Prostate gland (tissue), 2 donors: Measurements from ENCODE around the gene PHLDA3.

ENCODE experiments used
- POLR2AphosphoS5 ChIP-seq: sonication (generic); formaldehyde crosslinking; IDR thresholded peaks from one replicate; pipeline ENCODE4 v1.6.1; 2017; ENCODE audit warnings: antibody characterized with exemption
- TF ChIP-seq, protein P1 (sequence below), 4 experiments: fragments of 200-600 bp in 2 of 4; fragments of 450-650 bp in 2 of 4; sonication (generic) in 2 of 4; IDR thresholded peaks; 1 replicate in 3 of 4; 2 replicates in 1 of 4; pipeline ENCODE4 v1.5.1; 2016 to 2019; ENCODE audit warnings: antibody characterized with exemption in 4 of 4, mild to moderate bottlenecking in 2 of 4, moderate library complexity in 2 of 4

DNA sequence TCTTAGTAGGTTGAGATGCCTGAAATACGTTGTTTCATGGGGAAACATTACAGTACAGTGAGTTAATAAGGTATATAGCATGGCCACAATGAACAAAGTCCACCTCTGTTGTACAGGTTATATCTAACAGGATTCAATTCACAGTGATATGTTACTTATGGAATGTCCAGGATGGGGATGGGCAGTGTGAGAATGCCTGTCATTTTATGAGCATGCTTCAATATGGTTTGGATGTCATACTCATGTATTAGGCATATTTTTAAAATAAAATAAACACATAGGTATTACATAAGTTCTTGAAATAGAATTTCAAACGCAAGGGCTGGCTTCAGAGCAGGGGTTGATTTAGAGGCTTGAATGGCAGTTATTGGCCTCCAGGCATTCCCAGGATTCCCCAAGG lies 6.1 kb upstream of the PHLDA3 start:
- TF ChIP-seq, protein P1, sequence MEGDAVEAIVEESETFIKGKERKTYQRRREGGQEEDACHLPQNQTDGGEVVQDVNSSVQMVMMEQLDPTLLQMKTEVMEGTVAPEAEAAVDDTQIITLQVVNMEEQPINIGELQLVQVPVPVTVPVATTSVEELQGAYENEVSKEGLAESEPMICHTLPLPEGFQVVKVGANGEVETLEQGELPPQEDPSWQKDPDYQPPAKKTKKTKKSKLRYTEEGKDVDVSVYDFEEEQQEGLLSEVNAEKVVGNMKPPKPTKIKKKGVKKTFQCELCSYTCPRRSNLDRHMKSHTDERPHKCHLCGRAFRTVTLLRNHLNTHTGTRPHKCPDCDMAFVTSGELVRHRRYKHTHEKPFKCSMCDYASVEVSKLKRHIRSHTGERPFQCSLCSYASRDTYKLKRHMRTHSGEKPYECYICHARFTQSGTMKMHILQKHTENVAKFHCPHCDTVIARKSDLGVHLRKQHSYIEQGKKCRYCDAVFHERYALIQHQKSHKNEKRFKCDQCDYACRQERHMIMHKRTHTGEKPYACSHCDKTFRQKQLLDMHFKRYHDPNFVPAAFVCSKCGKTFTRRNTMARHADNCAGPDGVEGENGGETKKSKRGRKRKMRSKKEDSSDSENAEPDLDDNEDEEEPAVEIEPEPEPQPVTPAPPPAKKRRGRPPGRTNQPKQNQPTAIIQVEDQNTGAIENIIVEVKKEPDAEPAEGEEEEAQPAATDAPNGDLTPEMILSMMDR (IDR thresholded peaks at IDR 0.05): no peak
- no peak for TF ChIP-seq POLR2AphosphoS5
